Measurements from ENCODE around the gene DEGS1. TPM values are rescaled to one million over a fixed set of nuclear protein-coding genes. Genes with fewer than 3 reads are reported as not detected.

DEGS1 gene
- total RNA-seq, 1 experiment from 2014 or later, result 59.8 TPM

GRCh38 chr1:224219011-224219611 is 36.1 kb downstream of the DEGS1 start:
- H3K23me2 ChIP-seq (ENCODE audit: insufficient read length, low read depth, low read length, poor library complexity, severe bottlenecking), result no peaks in the 10 kb centered on the region
- H3K9ac ChIP-seq (ENCODE audit: extremely low read depth, insufficient read length, low read length), result no peak overlapping the region
- H2BK120ac ChIP-seq (ENCODE audit: low read depth, low read length, poor library complexity, severe bottlenecking), result no peak overlapping the region
- H3K4ac ChIP-seq (ENCODE audit: low read depth, low read length), result no peak overlapping the region
- H2BK12ac ChIP-seq (ENCODE audit: insufficient read length, low read depth, low read length), result no peak overlapping the region
- H2AFZ ChIP-seq (ENCODE audit: low read length), result no peak overlapping the region
- H2AK5ac ChIP-seq (ENCODE audit: insufficient read length, low read length), result no peak overlapping the region
- Mint-ChIP-seq H3K27me3 (ENCODE audit: low read depth) (peaks cover 2% of the 10 kb centered on the region), H3K4me1 (peaks cover 21 to 22% of the 10 kb centered on the region in 2 experiments), H3K27ac (no peak overlapping the region), H3K4me3 (no peak overlapping the region), H3K36me3 (ENCODE audit: insufficient read depth in 1 of 3, low read depth in 3 of 3) (no peaks in the 10 kb centered on the region), H3K9me3 (no peaks in the 10 kb centered on the region)
- H4K91ac ChIP-seq (ENCODE audit: insufficient read length, low read depth, low read length), result no peak overlapping the region
- H3T11ph ChIP-seq (ENCODE audit: low read length), result no peak overlapping the region
- no peaks in the 10 kb centered on the region for H3K9me3 ChIP-seq (ENCODE audit: control insufficient read depth, low read depth, low read length)
- TF ChIP-seq CTCF (conservative IDR thresholded peaks at IDR 0.05), result no peak
- no peak overlapping the region for H3K18ac ChIP-seq (ENCODE audit: insufficient read length, low read depth, low read length)
- no peak overlapping the region for H4K8ac ChIP-seq (replicated peaks; ENCODE audit: insufficient read length, low read depth, low read length)
- no peak overlapping the region for H3K4me2 ChIP-seq (ENCODE audit: insufficient read depth, insufficient read length, low read length)
- H3K79me1 ChIP-seq (ENCODE audit: insufficient read depth, low read depth, low read length, poor library complexity, severe bottlenecking), result no peaks in the 10 kb centered on the region
- no peak overlapping the region for H3K14ac ChIP-seq (ENCODE audit: insufficient read depth, low read length)
- no peak overlapping the region for H4K5ac ChIP-seq (ENCODE audit: insufficient read length, low read depth, low read length)
- no peak overlapping the region for H3K27ac ChIP-seq (ENCODE audit: insufficient read length, low read depth, low read length)
- H3K56ac ChIP-seq (ENCODE audit: insufficient read length, low read depth, low read length), result no peak overlapping the region
- H4K20me1 ChIP-seq (ENCODE audit: control insufficient read depth, insufficient read depth, insufficient read length), result no peaks in the 10 kb centered on the region
- H3K4me1 ChIP-seq (ENCODE audit: insufficient read depth, low read length), result peaks cover 5% of the 10 kb centered on the region; the same call in 1 of the 2 replicates
- H3K27me3 ChIP-seq (ENCODE audit: insufficient read depth, low read length), result no peaks in the 10 kb centered on the region
- no peak overlapping the region for H3K23ac ChIP-seq (ENCODE audit: insufficient read length, low read depth, low read length)
- WGBS (ENCODE audit: extremely low coverage, insufficient read length, low lambda C conversion rate), result no CpG with 5 or more reads among the region's 5 CpGs
- no peak overlapping the region for H2BK5ac ChIP-seq (ENCODE audit: insufficient read length, low read length)
- H2BK20ac ChIP-seq (ENCODE audit: low read depth, low read length, poor library complexity, severe bottlenecking), result no peak overlapping the region
- no peaks in the 10 kb centered on the region for H3K79me2 ChIP-seq (ENCODE audit: insufficient read depth, low read length)
- DNase-seq, result no peak
- H2BK15ac ChIP-seq (ENCODE audit: low read depth, low read length), result no peak overlapping the region
